IPS-15b (cell line): ENCODE results near the gene STRIP2.
"Not testable (repeated sequence)": the region's sequence is repeated elsewhere in the genome, so short reads cannot be mapped to it uniquely, and the experiment has no call there.

Experiments
- H3K27me3 ChIP-seq: one replicate; pipeline ENCODE4 v1.6.1; 2013; ENCODE audit warnings: low read length; ENCODE audit not compliant: control insufficient read depth, insufficient read depth
- H3K36me3 ChIP-seq: one replicate; pipeline ENCODE4 v1.6.1; 2013; ENCODE audit warnings: low read length; ENCODE audit not compliant: control insufficient read depth, insufficient read depth
- H3K4me1 ChIP-seq: one replicate; pipeline ENCODE4 v1.6.1; 2013; ENCODE audit warnings: mild to moderate bottlenecking, low read length; ENCODE audit not compliant: control insufficient read depth, insufficient read depth
- H3K4me3 ChIP-seq: one replicate; pipeline ENCODE4 v1.5.1; 2013; ENCODE audit warnings: low read depth, low read length
- H3K9ac ChIP-seq: one replicate; pipeline ENCODE4 v1.6.1; 2013; ENCODE audit warnings: low read depth, mild to moderate bottlenecking, low read length
- H3K9me3 ChIP-seq: one replicate; pipeline ENCODE4 v1.6.1; 2013; ENCODE audit warnings: mild to moderate bottlenecking, low read length; ENCODE audit not compliant: control insufficient read depth, insufficient read depth

STRIP2 gene

GRCh38 chr7:129523924-129524323, 89.7 kb downstream of the STRIP2 start:
- Histone ChIP-seq H3K36me3 (no peaks in the 10 kb centered on the region), H3K27me3 (peaks cover 6% of the 10 kb centered on the region), H3K9ac (no peak overlapping the region), H3K4me1 (peaks cover 4% of the 10 kb centered on the region), H3K4me3 (no peak overlapping the region), H3K9me3 (no peaks in the 10 kb centered on the region)

DNA sequence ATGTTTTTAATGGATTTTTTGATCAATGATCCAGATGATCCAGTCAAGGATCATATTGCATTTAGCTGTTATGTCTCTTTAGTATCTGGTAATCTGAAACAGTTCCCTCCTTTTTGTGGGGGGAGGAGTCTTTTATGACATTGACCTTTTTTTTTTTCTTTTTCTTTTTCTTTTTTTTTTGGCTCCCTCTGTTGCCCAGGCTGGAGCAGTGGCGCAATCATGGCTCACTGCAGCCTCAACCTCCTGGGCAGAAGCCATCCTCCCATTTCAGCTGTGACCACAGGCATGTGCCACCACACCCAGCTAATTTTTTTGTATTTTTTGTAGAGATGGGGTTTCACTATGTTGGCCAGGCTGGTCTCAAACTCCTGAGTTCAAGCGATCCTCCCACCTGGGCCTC, 90.2 kb downstream of the STRIP2 start:
- H3K4me3 ChIP-seq, H3K27me3 ChIP-seq, H3K4me1 ChIP-seq, H3K36me3 ChIP-seq, H3K9me3 ChIP-seq, H3K9ac ChIP-seq: not testable (repeated sequence)

GRCh38 chr7:129525225-129525862, 91.1 kb downstream of the STRIP2 start:
- Histone ChIP-seq H3K36me3 (no peaks in the 10 kb centered on the region), H3K4me3 (no peak overlapping the region), H3K27me3 (peaks cover 6% of the 10 kb centered on the region), H3K9me3 (no peaks in the 10 kb centered on the region), H3K4me1 (no peaks in the 10 kb centered on the region), H3K9ac (no peak overlapping the region)

- no peak overlapping the region for H3K4me3 ChIP-seq
- no peak overlapping the region for H3K9ac ChIP-seq
- H3K36me3 ChIP-seq, result no peaks in the 10 kb centered on the region
- H3K9me3 ChIP-seq, result no peaks in the 10 kb centered on the region
- H3K27me3 ChIP-seq, result no peaks in the 10 kb centered on the region
- peaks cover 6% of the 10 kb centered on the region for H3K4me1 ChIP-seq
These were observed 95.4 kb downstream of the STRIP2 start for GRCh38 chr7:129529643-129530042.

DNA sequence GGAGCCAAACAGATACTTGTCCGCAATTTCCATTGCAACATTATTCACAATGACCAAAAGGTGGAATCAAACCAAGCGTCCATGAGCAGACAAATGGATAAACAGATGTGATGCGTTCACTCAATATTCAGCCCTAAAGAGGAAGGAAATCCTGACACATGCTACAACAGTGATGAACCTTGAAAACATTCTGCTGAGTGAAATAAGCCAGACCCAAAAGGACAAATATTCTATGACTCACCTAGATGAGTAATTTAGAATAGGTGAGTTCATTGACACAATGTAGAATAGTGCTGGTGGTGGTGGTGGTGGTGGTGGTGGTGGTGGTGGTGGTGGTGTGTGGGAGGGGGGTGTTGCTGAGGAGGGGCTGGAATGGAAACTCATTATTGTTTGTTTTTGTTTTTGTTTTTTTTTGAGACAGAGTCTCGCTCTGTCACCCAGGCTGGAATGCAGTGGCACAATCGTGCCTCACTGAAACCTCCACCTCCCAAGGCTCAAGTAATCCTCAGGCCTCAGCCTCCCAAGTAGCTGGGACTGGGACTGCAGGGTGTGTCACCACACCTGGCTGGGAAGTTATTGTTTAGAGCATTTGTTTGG, 96.7 kb downstream of the STRIP2 start:
- H3K9me3 ChIP-seq, result no peaks in the 10 kb centered on the region
- no peak overlapping the region for H3K9ac ChIP-seq
- H3K4me3 ChIP-seq, result no peak overlapping the region
- peaks cover 6% of the 10 kb centered on the region for H3K4me1 ChIP-seq
- no peaks in the 10 kb centered on the region for H3K27me3 ChIP-seq
- H3K36me3 ChIP-seq, result no peaks in the 10 kb centered on the region

- H3K27me3 ChIP-seq, result no peaks in the 10 kb centered on the region
- H3K9ac ChIP-seq, result no peak overlapping the region
- peaks cover 6% of the 10 kb centered on the region for H3K4me1 ChIP-seq
- no peak overlapping the region for H3K4me3 ChIP-seq
- H3K36me3 ChIP-seq, result no peaks in the 10 kb centered on the region
- H3K9me3 ChIP-seq, result no peaks in the 10 kb centered on the region
These were observed 97.5 kb downstream of the STRIP2 start for GRCh38 chr7:129531721-129532120.

DNA sequence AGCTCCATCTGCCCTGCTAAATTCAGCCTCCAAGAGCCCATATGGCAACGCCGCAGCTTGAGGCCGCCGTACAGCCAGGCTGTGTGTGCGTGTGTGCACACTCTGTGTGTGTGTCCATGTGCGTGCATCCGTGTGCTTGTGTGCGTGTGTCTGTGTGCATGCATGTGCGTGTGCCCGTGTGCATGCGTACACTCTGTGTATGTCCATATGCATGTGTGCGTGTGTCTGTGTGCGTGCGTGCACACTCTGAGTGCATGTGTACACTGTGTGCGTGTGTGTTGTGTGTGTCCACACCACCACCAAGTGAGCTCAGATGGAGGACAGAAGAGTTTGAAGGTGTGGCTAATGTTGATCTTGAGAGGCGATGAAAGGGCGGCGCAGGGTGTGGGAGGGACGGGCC, 98.1 kb downstream of the STRIP2 start:
- Histone ChIP-seq H3K4me1 (peaks cover 6% of the 10 kb centered on the region), H3K36me3 (no peaks in the 10 kb centered on the region), H3K4me3 (no peak overlapping the region), H3K9me3 (no peaks in the 10 kb centered on the region), H3K27me3 (no peaks in the 10 kb centered on the region), H3K9ac (no peak overlapping the region)

DNA sequence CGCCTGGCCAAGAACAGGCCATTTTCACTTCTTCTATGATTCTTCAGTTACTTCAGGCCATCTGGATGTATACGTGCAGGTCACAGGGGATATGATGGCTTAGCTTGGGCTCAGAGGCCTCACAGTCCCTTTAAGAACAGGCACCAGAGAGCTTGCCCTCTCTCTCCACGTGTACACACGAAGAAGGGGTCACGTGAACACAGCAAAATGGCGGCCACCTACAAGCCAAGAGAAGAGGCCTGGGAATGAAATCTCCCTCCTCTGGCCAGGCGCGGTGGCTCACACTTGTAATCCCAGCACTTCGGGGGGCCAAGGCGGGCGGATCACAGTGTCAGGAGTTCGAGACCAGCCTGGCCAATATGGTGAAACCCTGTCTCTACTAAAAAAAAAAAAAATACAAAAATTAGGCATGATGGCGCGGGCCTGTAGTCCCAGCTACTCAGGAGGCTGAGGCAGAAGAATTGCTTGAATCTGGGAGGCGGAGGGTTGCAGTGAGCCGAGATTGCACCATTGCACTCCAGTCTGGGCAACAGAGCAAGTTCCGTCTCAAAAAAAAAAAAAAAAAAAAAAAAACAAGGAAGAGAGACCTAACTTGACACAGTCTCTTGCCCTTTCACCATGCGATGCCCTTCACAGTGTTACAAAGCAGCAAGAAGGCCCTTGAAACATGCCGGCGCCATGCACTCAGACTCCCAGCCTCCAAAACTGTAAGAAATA, 100.5 kb downstream of the STRIP2 start:
- H3K9ac ChIP-seq, H3K4me1 ChIP-seq, H3K4me3 ChIP-seq, H3K27me3 ChIP-seq, H3K36me3 ChIP-seq, H3K9me3 ChIP-seq: not testable (repeated sequence)

DNA sequence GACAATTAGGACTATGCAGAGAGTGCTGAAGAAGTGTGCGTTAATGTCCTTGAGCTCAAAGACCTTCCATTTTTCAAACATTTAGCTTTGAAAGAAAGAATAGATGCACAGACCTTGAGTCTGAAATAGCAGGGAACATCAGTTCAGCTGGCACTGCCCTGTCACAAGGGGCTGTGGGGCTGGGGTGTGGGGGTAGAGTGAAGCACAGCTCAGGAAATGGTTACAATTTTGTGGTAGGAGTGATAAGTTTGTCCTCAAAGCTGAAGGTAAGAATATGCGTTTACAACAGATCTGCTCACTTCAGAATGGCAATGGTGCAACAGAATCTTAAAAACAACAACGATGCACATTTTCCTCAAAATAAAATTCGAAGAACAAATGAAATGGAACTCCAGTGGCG, 101.7 kb downstream of the STRIP2 start:
- Histone ChIP-seq H3K36me3 (no peaks in the 10 kb centered on the region), H3K9ac (no peak overlapping the region), H3K9me3 (no peaks in the 10 kb centered on the region), H3K4me3 (no peak overlapping the region), H3K27me3 (no peaks in the 10 kb centered on the region), H3K4me1 (peaks cover 6% of the 10 kb centered on the region)

- Histone ChIP-seq H3K4me3 (no peak overlapping the region), H3K9ac (no peak overlapping the region), H3K36me3 (no peaks in the 10 kb centered on the region), H3K4me1 (peaks cover 6% of the 10 kb centered on the region), H3K9me3 (no peaks in the 10 kb centered on the region), H3K27me3 (no peaks in the 10 kb centered on the region)
These were observed 102.1 kb downstream of the STRIP2 start for GRCh38 chr7:129536323-129536722.
